Astrocyte of the cerebellum (primary cell): ENCODE data around the gene OTOF.

Experiments used
- DNase-seq: peaks from one replicate; pipeline ENCODE4 v3.0.0-alpha.2; 2011; ENCODE audit warnings: low read depth
- H3K4me3 ChIP-seq: 2 replicates; pipeline ENCODE4 v1.5.1; 2011; ENCODE audit warnings: mild to moderate bottlenecking, low read depth, low read length, moderate library complexity
- CTCF ChIP-seq: IDR thresholded peaks from 2 replicates; pipeline ENCODE4 v1.5.1; 2012; ENCODE audit warnings: low read length, low read depth, moderate library complexity, mild to moderate bottlenecking; ENCODE audit errors: missing control alignments
- in situ Hi-C: cut with HindIII; loops from 2 replicates; pipeline ENCODE4 v1.10.0; 2017; ENCODE audit warnings: low sequenced_read_pairs

Gene OTOF

GRCh38 chr2:26459991-26460612 is 17.8 kb downstream of the OTOF start:
- in situ Hi-C loops: no loop called here
- no peak for TF ChIP-seq CTCF
- no peak for DNase-seq
- H3K4me3 ChIP-seq: no peak overlapping the region

GRCh38 chr2:26458365-26459042 is 19.4 kb downstream of the OTOF start:
- no peak overlapping the region for H3K4me3 ChIP-seq
- in situ Hi-C loops: no loop called here
- TF ChIP-seq CTCF: no peak
- no peak for DNase-seq

- in situ Hi-C loops: no loop called here
- TF ChIP-seq CTCF: no peak
- DNase-seq: no peak
- no peak overlapping the region for H3K4me3 ChIP-seq
Measured at GRCh38 chr2:26457695-26458364, 20.1 kb downstream of the OTOF start.

GRCh38 chr2:26457251-26457666 is 20.7 kb downstream of the OTOF start:
- in situ Hi-C loops: no loop called here
- no peak for TF ChIP-seq CTCF
- no peak overlapping the region for H3K4me3 ChIP-seq
- no peak for DNase-seq

GRCh38 chr2:26456440-26457250 is 21.3 kb downstream of the OTOF start:
- in situ Hi-C loops: no loop called here
- DNase-seq: no peak
- TF ChIP-seq CTCF: no peak
- no peak overlapping the region for H3K4me3 ChIP-seq

- no peak for TF ChIP-seq CTCF
- in situ Hi-C loops: no loop called here
- no peak for DNase-seq
- no peak overlapping the region for H3K4me3 ChIP-seq
Measured at GRCh38 chr2:26455670-26456439, 22.1 kb downstream of the OTOF start.
